ENCODE data around the gene TRIM75.
"Not testable (repeated sequence)": the region's sequence is repeated elsewhere in the genome, so short reads cannot be mapped to it uniquely, and the experiment has no call there.

- TF ChIP-seq CTCF (IDR thresholded peaks at IDR 0.05); NFIC (IDR thresholded peaks at IDR 0.05; ENCODE audit: borderline replicate concordance); POLR2AphosphoS5 (IDR thresholded peaks at IDR 0.05; ENCODE audit: low read depth, low read length); RCOR1 (IDR thresholded peaks at IDR 0.05; ENCODE audit: low read length); REST (IDR thresholded peaks at IDR 0.05; ENCODE audit: low read depth, low read length); USF2 (IDR thresholded peaks at IDR 0.05; ENCODE audit: borderline replicate concordance, low read depth, low read length); TAF1 (IDR thresholded peaks at IDR 0.05; ENCODE audit: borderline replicate concordance, low read depth, low read length): not testable (repeated sequence)
Observed at GRCh38 chr4:165019995-165020394, 33.7 kb upstream of the TRIM75 start.

All from SK-N-SH (cell line).